Measurements from ENCODE around the gene FADS3.

FADS3 gene

GRCh38 chr11:61834278-61835048, 56.9 kb downstream of the FADS3 start:
- DNase-seq (ENCODE audit: low read depth) = no peak

- no peak for DNase-seq (ENCODE audit: low read depth)
Observed at GRCh38 chr11:61833926-61834277, 57.4 kb downstream of the FADS3 start.

- DNase-seq (ENCODE audit: low read depth) = no peak
Observed at GRCh38 chr11:61833471-61833870, 57.9 kb downstream of the FADS3 start.

- DNase-seq (ENCODE audit: low read depth) = no peak
Observed at GRCh38 chr11:61832754-61833153, 58.6 kb downstream of the FADS3 start.

- no peak for DNase-seq (ENCODE audit: low read depth)
Observed at GRCh38 chr11:61832207-61832606, 59.1 kb downstream of the FADS3 start.

- DNase-seq (ENCODE audit: low read depth) = no peak
Observed at GRCh38 chr11:61830237-61831105, 60.9 kb downstream of the FADS3 start.

GRCh38 chr11:61829806-61830205, 61.5 kb downstream of the FADS3 start:
- no peak for DNase-seq (ENCODE audit: low read depth)

GRCh38 chr11:61828629-61829407, 62.5 kb downstream of the FADS3 start:
- no peak for DNase-seq (ENCODE audit: low read depth)

GRCh38 chr11:61828379-61828628, 63.0 kb downstream of the FADS3 start:
- no peak for DNase-seq (ENCODE audit: low read depth)

- peak; percentile 35 for DNase-seq (ENCODE audit: low read depth)
Observed at GRCh38 chr11:61827571-61828378, 63.6 kb downstream of the FADS3 start, which contains the start of gene FADS2. FADS2 (plus strand) TSS chr11:61828300; CDS start chr11:61828391, 91 bp downstream.

GRCh38 chr11:61826930-61827570, 64.3 kb downstream of the FADS3 start:
- no peak for DNase-seq (ENCODE audit: low read depth)

Data from stimulated activated CD8-positive, alpha-beta memory T cell treated with anti-CD3 and anti-CD28 coated beads, Interleukin-12 subunit alpha, Interleukin-12 subunit beta, amount 100 ng/mL, for 1 hour (primary cell).